ENCODE results near the gene DAPK2. TPM values are rescaled to one million over a fixed set of nuclear protein-coding genes. Genes with fewer than 3 reads are reported as not detected.

The DAPK2 gene
- total RNA-seq, 2 donors from 2014 or later = 6.1 to 10.6 TPM

DNA sequence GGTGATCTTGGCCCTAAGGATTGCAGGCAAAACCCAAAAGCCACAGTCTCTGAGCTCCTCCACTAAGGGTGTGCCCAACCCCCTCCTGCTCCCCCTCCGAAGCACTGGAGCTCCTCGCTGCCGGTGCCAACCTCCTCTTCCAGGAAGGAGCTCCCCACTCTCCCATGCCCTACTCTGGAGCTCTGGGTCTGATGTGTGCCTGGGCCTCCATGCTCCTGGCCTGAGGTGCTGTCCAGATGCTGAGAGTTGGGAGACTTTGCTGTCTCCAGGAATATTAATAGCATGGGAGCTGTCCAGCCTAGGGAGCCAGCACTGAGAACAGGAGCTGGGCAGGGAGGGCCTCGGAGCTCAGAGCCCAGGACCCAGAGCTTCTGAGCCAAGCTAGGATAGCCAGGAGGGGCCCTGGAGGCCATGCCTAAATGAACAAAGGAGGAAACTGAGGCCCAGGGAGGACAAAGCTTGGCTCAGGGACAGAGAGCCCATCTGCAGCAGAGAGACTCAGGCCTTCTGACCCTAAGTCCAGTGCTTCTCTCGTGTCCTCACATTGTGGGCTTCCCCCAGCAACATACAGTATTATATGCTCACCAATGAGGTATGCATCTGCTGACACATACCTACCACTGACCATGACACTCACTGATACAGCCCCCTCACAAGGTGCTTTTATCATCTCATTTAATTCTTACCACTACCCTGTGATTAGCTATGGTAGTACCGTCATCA lies 175.6 kb downstream of the DAPK2 start:
- Histone ChIP-seq H3K36me3 (no peaks in the 10 kb centered on the region), H3K9me3 (no peaks in the 10 kb centered on the region), H3K4me3 (no peak overlapping the region), H3K4me1 (ENCODE audit: control insufficient read depth in 1 of 2, low read depth in 2 of 2) (no peaks in the 10 kb centered on the region), H3K27me3 (replicated peaks; ENCODE audit: insufficient read depth) (no peaks in the 10 kb centered on the region), H3K27ac (no peak overlapping the region)
- DNase-seq (ENCODE audit: low spot score) = no peak
- TF ChIP-seq, protein P1, sequence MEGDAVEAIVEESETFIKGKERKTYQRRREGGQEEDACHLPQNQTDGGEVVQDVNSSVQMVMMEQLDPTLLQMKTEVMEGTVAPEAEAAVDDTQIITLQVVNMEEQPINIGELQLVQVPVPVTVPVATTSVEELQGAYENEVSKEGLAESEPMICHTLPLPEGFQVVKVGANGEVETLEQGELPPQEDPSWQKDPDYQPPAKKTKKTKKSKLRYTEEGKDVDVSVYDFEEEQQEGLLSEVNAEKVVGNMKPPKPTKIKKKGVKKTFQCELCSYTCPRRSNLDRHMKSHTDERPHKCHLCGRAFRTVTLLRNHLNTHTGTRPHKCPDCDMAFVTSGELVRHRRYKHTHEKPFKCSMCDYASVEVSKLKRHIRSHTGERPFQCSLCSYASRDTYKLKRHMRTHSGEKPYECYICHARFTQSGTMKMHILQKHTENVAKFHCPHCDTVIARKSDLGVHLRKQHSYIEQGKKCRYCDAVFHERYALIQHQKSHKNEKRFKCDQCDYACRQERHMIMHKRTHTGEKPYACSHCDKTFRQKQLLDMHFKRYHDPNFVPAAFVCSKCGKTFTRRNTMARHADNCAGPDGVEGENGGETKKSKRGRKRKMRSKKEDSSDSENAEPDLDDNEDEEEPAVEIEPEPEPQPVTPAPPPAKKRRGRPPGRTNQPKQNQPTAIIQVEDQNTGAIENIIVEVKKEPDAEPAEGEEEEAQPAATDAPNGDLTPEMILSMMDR (IDR thresholded peaks at IDR 0.05) = no peak
- ATAC-seq (ENCODE audit: insufficient number of reproducible peaks, low FRiP score, low read depth) = no peak

DNA sequence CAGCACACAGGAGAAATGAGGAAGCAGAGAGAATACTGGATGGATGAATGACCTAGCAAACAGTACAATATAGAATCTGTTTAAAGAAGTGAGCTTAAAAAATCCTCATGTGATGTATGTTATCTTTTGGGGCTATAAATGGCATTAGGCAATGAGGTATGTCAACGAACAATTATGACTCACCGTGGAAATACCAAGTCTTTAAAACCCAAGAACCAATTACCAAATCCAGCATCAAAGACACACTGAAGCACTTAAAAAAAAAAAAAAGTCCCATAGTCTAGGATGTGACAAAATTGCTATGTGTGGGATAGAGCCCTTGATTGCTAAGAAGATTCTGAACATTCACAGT lies 176.3 kb downstream of the DAPK2 start:
- TF ChIP-seq, protein P1 (IDR thresholded peaks at IDR 0.05) = no peak
- no peaks in the 10 kb centered on the region for H3K4me1 ChIP-seq (ENCODE audit: control insufficient read depth in 1 of 2, low read depth in 2 of 2)
- no peak for DNase-seq (ENCODE audit: low spot score)
- H3K27ac ChIP-seq = no peak overlapping the region
- H3K27me3 ChIP-seq (replicated peaks; ENCODE audit: insufficient read depth) = no peaks in the 10 kb centered on the region
- H3K9me3 ChIP-seq = no peaks in the 10 kb centered on the region
- no peak overlapping the region for H3K4me3 ChIP-seq
- no peak for ATAC-seq (ENCODE audit: insufficient number of reproducible peaks, low FRiP score, low read depth)
- H3K36me3 ChIP-seq = no peaks in the 10 kb centered on the region

DNA sequence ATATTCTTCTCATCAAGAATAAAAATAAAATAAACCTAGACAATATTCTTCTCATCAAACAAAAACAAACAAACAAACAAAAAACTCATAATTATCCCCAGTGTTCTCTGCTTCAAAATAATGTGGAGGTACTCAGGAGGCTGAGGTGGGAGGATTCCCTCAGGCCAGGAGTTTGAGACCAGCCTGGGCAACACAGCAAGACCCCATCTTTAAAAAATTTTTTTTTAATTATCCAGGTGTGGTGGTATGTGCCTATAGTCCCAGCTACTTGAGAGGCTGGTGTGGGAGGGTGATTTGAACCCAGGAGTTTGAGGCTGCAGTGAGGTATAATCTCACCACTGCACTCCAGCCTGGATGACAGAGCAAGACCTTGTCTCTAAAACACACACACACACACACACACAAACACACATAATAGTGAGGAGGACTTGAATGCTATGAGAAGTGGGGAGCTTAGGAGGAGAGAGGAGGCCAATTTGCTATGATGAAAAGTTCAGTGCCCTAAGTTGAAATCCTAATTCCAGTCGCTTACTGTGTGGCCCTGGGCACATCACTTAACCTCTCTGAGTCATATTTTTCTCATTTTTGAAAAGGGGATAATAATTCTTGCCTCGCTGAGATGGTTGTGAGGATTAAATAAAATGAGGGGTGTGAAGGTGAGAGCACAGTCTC lies 176.8 kb downstream of the DAPK2 start:
- Histone ChIP-seq H3K9me3 (no peaks in the 10 kb centered on the region), H3K27me3 (replicated peaks; ENCODE audit: insufficient read depth) (no peaks in the 10 kb centered on the region), H3K4me1 (ENCODE audit: control insufficient read depth in 1 of 2, low read depth in 2 of 2) (no peaks in the 10 kb centered on the region), H3K36me3 (no peaks in the 10 kb centered on the region), H3K4me3 (no peak overlapping the region), H3K27ac (no peak overlapping the region)
- ATAC-seq (ENCODE audit: insufficient number of reproducible peaks, low FRiP score, low read depth) (no peak), DNase-seq (ENCODE audit: low spot score) (no peak)
- TF ChIP-seq, protein P1 (IDR thresholded peaks at IDR 0.05) = no peak

DNA sequence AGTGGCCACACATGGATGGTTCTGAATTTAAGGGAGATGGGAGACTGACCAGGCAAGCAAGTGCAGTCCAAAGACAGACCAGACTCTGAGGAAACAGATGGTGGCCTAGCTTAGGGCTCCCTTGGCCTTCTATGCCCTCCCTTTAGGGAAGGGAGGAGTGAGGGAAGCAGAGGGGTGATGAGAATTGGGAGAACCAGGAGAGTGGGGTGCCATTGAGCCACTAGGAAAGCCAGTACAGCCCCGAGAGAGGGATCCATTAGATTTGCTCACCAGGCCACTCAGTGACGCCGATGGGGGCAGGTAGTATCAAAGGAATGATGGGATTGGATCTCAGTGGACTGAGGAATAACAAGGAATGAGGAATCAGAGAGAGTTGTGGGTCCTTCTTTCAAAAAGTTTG lies 182.1 kb downstream of the DAPK2 start:
- H3K27me3 ChIP-seq (replicated peaks; ENCODE audit: insufficient read depth) = no peaks in the 10 kb centered on the region
- no peak overlapping the region for H3K27ac ChIP-seq
- TF ChIP-seq, protein P1 (IDR thresholded peaks at IDR 0.05) = no peak
- no peaks in the 10 kb centered on the region for H3K36me3 ChIP-seq
- H3K9me3 ChIP-seq = no peaks in the 10 kb centered on the region
- peaks cover 0 to under 1% of the 10 kb centered on the region in 2 donors for H3K4me1 ChIP-seq (ENCODE audit: control insufficient read depth in 1 of 2, low read depth in 2 of 2)
- DNase-seq (ENCODE audit: low spot score) (no peak), ATAC-seq (ENCODE audit: insufficient number of reproducible peaks, low FRiP score, low read depth) (no peak)
- no peak overlapping the region for H3K4me3 ChIP-seq

DNA sequence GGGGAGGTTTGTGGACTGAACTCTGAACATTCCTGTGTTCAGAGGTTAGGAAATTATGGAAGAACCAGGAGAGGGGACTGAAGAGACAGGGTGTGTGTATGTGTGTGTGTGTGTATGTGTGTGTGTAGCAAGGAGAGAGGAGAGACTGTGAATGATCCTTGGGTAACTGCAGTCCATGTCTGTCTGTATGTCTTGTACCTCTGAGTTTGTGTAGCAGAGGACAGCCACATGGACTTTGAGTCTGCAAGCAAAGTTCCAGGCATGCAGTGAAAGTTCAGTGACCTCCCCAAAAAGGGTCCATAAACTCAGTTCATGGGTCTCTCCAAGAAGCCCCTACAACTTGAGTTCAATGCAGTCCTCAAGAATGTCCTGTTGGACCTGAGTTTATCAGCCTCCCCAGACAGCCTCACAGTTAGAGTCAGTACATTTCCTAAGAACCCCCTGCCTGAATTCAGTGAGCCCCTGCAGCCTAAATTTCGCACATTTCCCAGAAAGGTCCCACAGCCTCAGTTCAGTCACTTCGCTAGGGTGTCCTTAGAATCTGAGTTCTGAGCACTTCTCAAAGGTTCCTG lies 184.3 kb downstream of the DAPK2 start:
- H3K27ac ChIP-seq = no peak overlapping the region
- DNase-seq (ENCODE audit: low spot score) (no peak), ATAC-seq (ENCODE audit: insufficient number of reproducible peaks, low FRiP score, low read depth) (no peak)
- H3K4me1 ChIP-seq (ENCODE audit: control insufficient read depth in 1 of 2, low read depth in 2 of 2) = peaks cover 0 to 6% of the 10 kb centered on the region in 2 donors
- no peaks in the 10 kb centered on the region for H3K36me3 ChIP-seq
- TF ChIP-seq, protein P1 (IDR thresholded peaks at IDR 0.05) = no peak
- H3K9me3 ChIP-seq = no peaks in the 10 kb centered on the region
- H3K27me3 ChIP-seq (replicated peaks; ENCODE audit: insufficient read depth) = no peaks in the 10 kb centered on the region
- no peak overlapping the region for H3K4me3 ChIP-seq

All from thoracic aorta (tissue), 2 donors.